Measurements from ENCODE around the gene BEND6. TPM values are rescaled to one million over a fixed set of nuclear protein-coding genes. Genes with fewer than 3 reads are reported as not detected.

The BEND6 gene
- total RNA-seq, 1 experiment from 2014 or later, result 0.58 TPM

DNA sequence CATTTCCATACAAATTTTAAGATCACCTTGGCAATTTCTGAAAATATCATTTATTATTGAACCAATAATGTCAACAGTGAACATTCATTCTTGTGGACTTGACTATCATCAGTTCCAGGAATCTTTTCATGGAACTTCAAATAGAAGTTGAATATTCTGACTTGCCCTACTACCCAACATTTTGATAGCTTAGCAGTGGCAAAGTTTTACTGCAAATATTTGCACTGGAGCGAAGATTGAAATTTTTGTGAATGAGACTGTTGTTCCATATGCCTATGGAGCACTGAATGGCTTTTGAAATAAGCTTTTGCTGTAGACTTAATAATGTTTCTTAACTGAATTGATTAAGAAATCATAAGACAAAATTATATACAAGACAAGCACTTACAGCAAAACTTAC lies 23.6 kb downstream of the BEND6 start:
- H3F3A ChIP-seq (ENCODE audit: low read length, unreplicated experiment), result no peaks in the 10 kb centered on the region
- ATAC-seq (no peak), DNase-seq (no peak)
- no peak overlapping the region for H2AFZ ChIP-seq (ENCODE audit: low read length)
- no peaks in the 10 kb centered on the region for H3K27me3 ChIP-seq (ENCODE audit: low read length)
- H3K4me1 ChIP-seq (ENCODE audit: insufficient read depth, low read length), result no peaks in the 10 kb centered on the region
- no peak overlapping the region for H3K27ac ChIP-seq (ENCODE audit: low read length)
- H3K4me3 ChIP-seq (ENCODE audit: low read length), result no peak overlapping the region
- H3K79me2 ChIP-seq (ENCODE audit: low read length), result no peaks in the 10 kb centered on the region
- 0 out of 2 replicates have a peak, but pooled peaks cover 2% of the 10 kb centered on the region for H3K36me3 ChIP-seq (ENCODE audit: low read depth, low read length)
- H3K4me2 ChIP-seq (ENCODE audit: low read length), result no peak overlapping the region
- no peaks in the 10 kb centered on the region for H3K9me2 ChIP-seq (replicated peaks; ENCODE audit: low read length)
- ChIA-PET POLR2A (ENCODE audit: unreplicated experiment) (no interaction called here), CTCF (no interaction called here)
- H3K9me3 ChIP-seq (ENCODE audit: low read length), result peaks cover 9% of the 10 kb centered on the region; the same call in 1 of the 2 replicates
- no peak overlapping the region for H3K9ac ChIP-seq (ENCODE audit: low read length)
- intact Hi-C loops (cut with micrococcal nuclease), result no loop called here
- no peak for TF ChIP-seq EZH2 (IDR thresholded peaks at IDR 0.05; ENCODE audit: low read length, unreplicated experiment)
- no peak for TF ChIP-seq CTCF (conservative IDR thresholded peaks at IDR 0.05; ENCODE audit: low read depth, low read length)
- no peak for TF ChIP-seq EZH2phosphoT487 (IDR thresholded peaks at IDR 0.05; ENCODE audit: borderline replicate concordance, low read length)
- H4K20me1 ChIP-seq (ENCODE audit: low read length), result no peaks in the 10 kb centered on the region
- BruUV-seq (replicated peaks), result no TSS peak

DNA sequence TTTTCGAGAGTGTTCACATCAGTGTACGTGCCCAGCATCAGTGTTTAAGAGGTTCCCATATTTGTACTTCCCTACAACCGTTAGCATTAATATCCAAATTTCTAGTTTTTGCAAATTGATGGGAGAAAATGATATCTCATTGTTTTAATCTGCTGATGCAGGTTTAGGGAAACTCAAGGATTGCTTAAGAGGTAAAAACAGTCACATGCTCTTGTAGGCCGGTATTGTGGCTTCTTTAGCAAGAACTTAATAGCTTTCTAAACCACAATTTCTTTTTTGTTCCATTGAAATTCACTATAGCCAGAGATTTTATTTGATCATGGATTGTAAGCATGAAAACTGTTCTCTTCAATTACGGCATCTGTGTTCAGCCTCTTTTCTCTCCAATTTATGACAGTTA lies 29.5 kb downstream of the BEND6 start:
- ChIA-PET POLR2A (ENCODE audit: unreplicated experiment) (no interaction called here), CTCF (no interaction called here)
- no peak overlapping the region for H3K4me3 ChIP-seq (ENCODE audit: low read length)
- H3K4me2 ChIP-seq (ENCODE audit: low read length), result no peak overlapping the region
- H3K9me2 ChIP-seq (replicated peaks; ENCODE audit: low read length), result no peaks in the 10 kb centered on the region
- no peaks in the 10 kb centered on the region for H3K4me1 ChIP-seq (ENCODE audit: insufficient read depth, low read length)
- H3K9ac ChIP-seq (ENCODE audit: low read length), result no peak overlapping the region
- no peak for ATAC-seq
- TF ChIP-seq CTCF (conservative IDR thresholded peaks at IDR 0.05; ENCODE audit: low read depth, low read length) (no peak), EZH2 (IDR thresholded peaks at IDR 0.05; ENCODE audit: low read length, unreplicated experiment) (no peak), EZH2phosphoT487 (IDR thresholded peaks at IDR 0.05; ENCODE audit: borderline replicate concordance, low read length) (no peak)
- no peak overlapping the region for H3K27ac ChIP-seq (ENCODE audit: low read length)
- H2AFZ ChIP-seq (ENCODE audit: low read length), result no peak overlapping the region
- H3K27me3 ChIP-seq (ENCODE audit: low read length), result no peaks in the 10 kb centered on the region
- no peaks in the 10 kb centered on the region for H4K20me1 ChIP-seq (ENCODE audit: low read length)
- intact Hi-C loops (cut with micrococcal nuclease), result no loop called here
- no peaks in the 10 kb centered on the region for H3K79me2 ChIP-seq (ENCODE audit: low read length)
- no peaks in the 10 kb centered on the region for H3K9me3 ChIP-seq (ENCODE audit: low read length)
- H3F3A ChIP-seq (ENCODE audit: low read length, unreplicated experiment), result no peaks in the 10 kb centered on the region
- H3K36me3 ChIP-seq (ENCODE audit: low read depth, low read length), result no peaks in the 10 kb centered on the region
- no peak for DNase-seq
- BruUV-seq (replicated peaks), result no TSS peak

GRCh38 chr6:56984884-56985283 lies 30.0 kb downstream of the BEND6 start:
- no peak for DNase-seq
- Histone ChIP-seq H3K4me3 (ENCODE audit: low read length) (no peak overlapping the region), H3K4me1 (ENCODE audit: insufficient read depth, low read length) (no peaks in the 10 kb centered on the region), H3K36me3 (ENCODE audit: low read depth, low read length) (no peaks in the 10 kb centered on the region), H3F3A (ENCODE audit: low read length, unreplicated experiment) (no peaks in the 10 kb centered on the region), H3K79me2 (ENCODE audit: low read length) (no peaks in the 10 kb centered on the region), H2AFZ (ENCODE audit: low read length) (no peak overlapping the region), H3K27ac (ENCODE audit: low read length) (no peak overlapping the region), H3K9me2 (replicated peaks; ENCODE audit: low read length) (no peaks in the 10 kb centered on the region), H3K9ac (ENCODE audit: low read length) (no peak overlapping the region), H4K20me1 (ENCODE audit: low read length) (no peaks in the 10 kb centered on the region), H3K27me3 (ENCODE audit: low read length) (no peaks in the 10 kb centered on the region), H3K9me3 (ENCODE audit: low read length) (no peaks in the 10 kb centered on the region), H3K4me2 (ENCODE audit: low read length) (no peak overlapping the region)
- BruUV-seq (replicated peaks), result no TSS peak
- intact Hi-C loops (cut with micrococcal nuclease), result no loop called here
- no peak for ATAC-seq
- TF ChIP-seq CTCF (conservative IDR thresholded peaks at IDR 0.05; ENCODE audit: low read depth, low read length) (no peak), EZH2 (IDR thresholded peaks at IDR 0.05; ENCODE audit: low read length, unreplicated experiment) (no peak), EZH2phosphoT487 (IDR thresholded peaks at IDR 0.05; ENCODE audit: borderline replicate concordance, low read length) (no peak)
- POLR2A ChIA-PET (ENCODE audit: unreplicated experiment), result no interaction called here
- CTCF ChIA-PET, result no interaction called here
